Upper lobe of left lung (tissue), 4 donors: ENCODE measurements around the gene SEMA4A.

Experiments used
- CTCF ChIP-seq, 6 experiments: fragments of 450-650 bp in 4 of 6; fragments of 200-600 bp in 2 of 6; sonication (generic) in 2 of 6; IDR thresholded peaks; one replicate each; pipeline ENCODE4 v1.5.1; 2016 to 2019; ENCODE audit warnings: antibody characterized with exemption in 6 of 6
- EP300 ChIP-seq, 4 donors: sonication (generic); formaldehyde crosslinking; IDR thresholded peaks; one replicate each; pipeline ENCODE4 v1.5.1; 2017; ENCODE audit warnings: antibody characterized with exemption in 4 of 4, control low read depth in 2 of 4
- POLR2AphosphoS5 ChIP-seq, 2 donors: sonication (generic); formaldehyde crosslinking; IDR thresholded peaks; one replicate each; pipeline ENCODE4 v1.5.1; 2017; ENCODE audit warnings: antibody characterized with exemption in 2 of 2

GRCh38 chr1:156117414-156118176 lies 35.8 kb upstream of the SEMA4A start:
- TF ChIP-seq CTCF (IDR thresholded peaks at IDR 0.05): no peak
- TF ChIP-seq POLR2AphosphoS5 (IDR thresholded peaks at IDR 0.05): no peak
- no peak for TF ChIP-seq EP300 (IDR thresholded peaks at IDR 0.05)
